ENCODE measurements around the gene LHFPL2.

GRCh38 chr5:78530342-78531096 is 118.1 kb downstream of the LHFPL2 start:
- TF ChIP-seq CTCF (IDR thresholded peaks at IDR 0.05; ENCODE audit: low read depth, low read length, poor library complexity, severe bottlenecking) (no peak), EZH2phosphoT487 (IDR thresholded peaks at IDR 0.05; ENCODE audit: borderline replicate concordance, low read length) (no peak)
